K562 (cell line): ENCODE data around the gene CCDC136. TPM values are rescaled to one million over a fixed set of nuclear protein-coding genes. Genes with fewer than 3 reads are reported as not detected.

Experiments used
- ATAC-seq: fragments of 200-7000 bp; cut with Tn5 transposase; 3 replicates; pipeline ENCODE4 v1.9.1; 2020; ENCODE audit warnings: moderate library complexity
- BruUV-seq: library from RNA; stranded (reverse); fragments of 400-500 nt; replicated peaks from 2 replicates; lab custom pipeline; 2021; lab: Mats Ljungman, UMichigan
- CTCF ChIA-PET: fragments of 300-600 bp; formaldehyde crosslinking; extraction: SDS; loops from one replicate; lab custom pipeline; 2021; ENCODE audit warnings: low intra/inter-chr PET ratio; lab: Yijun Ruan, JAX
- POLR2A ChIA-PET: fragments of 300-600, 350-650 bp; sonication (Branson Sonifier 250); formaldehyde crosslinking; extraction: SDS; loops from one replicate; lab custom pipeline; 2021; ENCODE audit warnings: antibody characterized with exemption, inconsistent platforms; lab: Yijun Ruan, JAX
- DNase-seq, 4 experiments: peaks; one replicate each; pipeline versions ENCODE4 v3.0.0 to v3.0.0-alpha.2; 2011 to 2018; ENCODE audit warnings: low spot score in 3 of 4, mixed read lengths in 3 of 4; ENCODE audit errors: extremely low read depth in 1 of 4
- FAIRE-seq: peaks from 2 replicates; lab custom pipeline; 2011; peaks lifted over from hg19 to GRCh38; lab: Jason Lieb, UNC
- H2AFZ ChIP-seq: 2 replicates; pipeline ENCODE4 v1.6.0; 2011; ENCODE audit warnings: low read depth, low read length, control low read depth, inconsistent platforms
- H3K27ac ChIP-seq: fragments of 200-600 bp; 3 replicates; pipeline ENCODE4 v1.8.0; 2011; ENCODE audit warnings: low read depth, mild to moderate bottlenecking, control low read depth, inconsistent platforms, low read length, moderate library complexity, mixed read lengths; ENCODE audit errors: extremely low read depth
- H3K27me3 ChIP-seq, 2 experiments: fragments of 300-600 bp in 1 of 2; 2 replicates in 1 of 2; 3 replicates in 1 of 2; pipeline versions ENCODE4 v1.6.0 to v1.8.0; 2011; ENCODE audit warnings: inconsistent platforms in 2 of 2, low read length in 2 of 2, mild to moderate bottlenecking in 1 of 2, mixed read lengths in 1 of 2, moderate library complexity in 1 of 2; ENCODE audit not compliant: control insufficient read depth in 2 of 2, insufficient read depth in 2 of 2
- H3K36me3 ChIP-seq: fragments of 300-600 bp; 3 replicates; pipeline ENCODE4 v1.8.0; 2011; ENCODE audit warnings: mild to moderate bottlenecking, low read length, inconsistent platforms; ENCODE audit not compliant: control insufficient read depth, insufficient read depth
- H3K4me1 ChIP-seq, 2 experiments: fragments of 200-600 bp in 1 of 2; replicated peaks in 1 of 2; 2 replicates in 1 of 2; 3 replicates in 1 of 2; pipeline versions ENCODE4 v1.5.1 to v1.8.0; 2011; ENCODE audit warnings: inconsistent platforms in 2 of 2, low read length in 2 of 2, mild to moderate bottlenecking in 1 of 2, mixed read lengths in 1 of 2, moderate library complexity in 1 of 2; ENCODE audit not compliant: control insufficient read depth in 2 of 2, insufficient read depth in 2 of 2
- H3K4me2 ChIP-seq: 2 replicates; pipeline ENCODE4 v1.6.1; 2011; ENCODE audit warnings: low read length, control low read depth, inconsistent platforms, mixed read lengths; ENCODE audit not compliant: insufficient read depth
- H3K4me3 ChIP-seq: fragments of 200-600 bp; sonication (generic), shearing (Covaris generic); 2 replicates; pipeline ENCODE4 v1.5.1; 2016; ENCODE audit warnings: control low read depth, inconsistent platforms
- H3K79me2 ChIP-seq: fragments of 200-600 bp; 3 replicates; pipeline ENCODE4 v1.8.0; 2011; ENCODE audit warnings: low read length, inconsistent platforms; ENCODE audit not compliant: control insufficient read depth, insufficient read depth
- H3K9ac ChIP-seq, 2 experiments: 2 replicates each; pipeline versions ENCODE4 v1.6.0 to v1.6.1; 2011; ENCODE audit warnings: low read depth in 2 of 2, low read length in 2 of 2, control low read depth in 1 of 2, inconsistent platforms in 1 of 2, mild to moderate bottlenecking in 1 of 2, mixed read lengths in 1 of 2; ENCODE audit not compliant: insufficient read depth in 1 of 2
- H3K9me1 ChIP-seq: one replicate; pipeline ENCODE4 v1.6.0; 2011; ENCODE audit warnings: inconsistent platforms, mild to moderate bottlenecking, low read length, moderate library complexity; ENCODE audit not compliant: control insufficient read depth, insufficient read depth
- H3K9me3 ChIP-seq: replicated peaks from 2 replicates; pipeline ENCODE4 v1.5.1; 2011; ENCODE audit warnings: low read depth, low read length, inconsistent platforms; ENCODE audit not compliant: control insufficient read depth, insufficient read depth
- H4K20me1 ChIP-seq: replicated peaks from 2 replicates; pipeline ENCODE4 v1.6.1; 2011; ENCODE audit warnings: low read length, inconsistent platforms, mixed read lengths; ENCODE audit not compliant: control insufficient read depth, insufficient read depth
- ATF6 ChIP-seq: sonication (generic); formaldehyde crosslinking; IDR thresholded peaks from 2 replicates; pipeline ENCODE4 v1.4.0; 2020; ENCODE audit warnings: mild to moderate bottlenecking, missing genetic modification reagents
- E2F5 ChIP-seq: sonication (generic); formaldehyde crosslinking; IDR thresholded peaks from 2 replicates; pipeline ENCODE4 v1.8.0; 2022; ENCODE audit warnings: mild to moderate bottlenecking, missing genetic modification reagents
- GABPA ChIP-seq: fragments of 200-800 bp; sonication (Bioruptor generic); conservative IDR thresholded peaks from 2 replicates; pipeline ENCODE4 v1.6.1; 2016; ENCODE audit warnings: low read depth, missing genetic modification characterization, missing compliant biosample characterization
- HEY1 ChIP-seq: fragments of 250-450 bp; sonication (Bioruptor Pico); IDR thresholded peaks from 2 replicates; pipeline ENCODE4 v1.5.0; 2020; ENCODE audit warnings: mild to moderate bottlenecking, moderate library complexity, borderline replicate concordance
- KDM1A ChIP-seq, 2 experiments: fragments of 450-650 bp; IDR thresholded peaks; 2 replicates each; pipeline ENCODE4 v1.6.1; 2016; ENCODE audit warnings: mild to moderate bottlenecking in 2 of 2
- LCOR ChIP-seq: sonication (generic); formaldehyde crosslinking; IDR thresholded peaks from 2 replicates; pipeline ENCODE4 v1.8.0; 2022; ENCODE audit warnings: mild to moderate bottlenecking, missing genetic modification reagents
- PKNOX1 ChIP-seq: fragments of 450-650 bp; IDR thresholded peaks from 2 replicates; pipeline ENCODE4 v1.6.1; 2016
- PTBP1 ChIP-seq: fragments of 200-400 bp; formaldehyde crosslinking; IDR thresholded peaks from 2 replicates; pipeline ENCODE4 v1.6.1; 2017; ENCODE audit warnings: low read depth, low read length
- RBBP5 ChIP-seq: fragments of 200-600 bp; sonication (generic); IDR thresholded peaks from 2 replicates; pipeline ENCODE4 v1.6.1; 2012; ENCODE audit warnings: borderline replicate concordance, mild to moderate bottlenecking, low read length, control low read depth, inconsistent platforms; ENCODE audit not compliant: insufficient read depth, poor library complexity, severe bottlenecking
- RNF2 ChIP-seq: sonication (generic); IDR thresholded peaks from 2 replicates; pipeline ENCODE4 v1.6.1; 2016
- SMARCA4 ChIP-seq: fragments of 450-650 bp; IDR thresholded peaks from 2 replicates; pipeline ENCODE4 v1.6.1; 2016
- SNAPC5 ChIP-seq: fragments of 250-450 bp; sonication (Bioruptor Pico); IDR thresholded peaks from 2 replicates; pipeline ENCODE4 v1.8.0; 2021; ENCODE audit warnings: moderate library complexity, mild to moderate bottlenecking, inconsistent platforms
- SP1 ChIP-seq: sonication (generic); formaldehyde crosslinking; IDR thresholded peaks from 2 replicates; pipeline ENCODE4 v1.8.1; 2022; ENCODE audit warnings: mild to moderate bottlenecking, missing genetic modification reagents
- STAT6 ChIP-seq: sonication (generic); formaldehyde crosslinking; IDR thresholded peaks from 2 replicates; pipeline ENCODE4 v1.8.1; 2023; ENCODE audit warnings: mild to moderate bottlenecking, missing genetic modification reagents
- TAF1 ChIP-seq: IDR thresholded peaks from 2 replicates; pipeline ENCODE4 v1.6.1; 2011; ENCODE audit warnings: mild to moderate bottlenecking, low read length, moderate library complexity; ENCODE audit not compliant: insufficient read depth, control insufficient read depth, severe bottlenecking; ENCODE audit errors: extremely low read depth
- TRIM28 ChIP-seq: fragments of 450-650 bp; IDR thresholded peaks from 2 replicates; pipeline ENCODE4 v1.6.1; 2017
- WGBS: fragments of 100-300 bp; shearing (Covaris generic); methylation state at CpG from one replicate; pipeline ENCODE4 v1.1.6; 2016; ENCODE audit warnings: low coverage, mixed read lengths; ENCODE audit not compliant: insufficient coverage; ENCODE audit errors: missing lambda C conversion rate; 5-methylcytosine and 5-hydroxymethylcytosine counted together
- in situ Hi-C: fragments of 300-500 bp; cut with MboI; formaldehyde crosslinking; loops from 4 replicates; pipeline ENCODE4 v1.15.0; 2018; ENCODE audit warnings: inconsistent platforms, mixed read lengths
- intact Hi-C: fragments of 100-400 bp; cut with micrococcal nuclease; formaldehyde crosslinking; loops from 2 replicates; pipeline ENCODE4 v1.14.2; 2022
- polyA plus RNA-seq, 8 experiments: library from polyadenylated mRNA; depleted of rRNA in 4 of 8; stranded (reverse) in 5 of 8; unstranded in 3 of 8; fragments of >200 nt; fragmentation: Nextera tagmentation in 2 of 8; fragmentation: Illumina TruSeq in 1 of 8; extraction: Ambion mirVana in 2 of 8; extraction: Trizol in 1 of 8; gene quantifications; 2 replicates each; pipeline versions ENCODE4 v1.2.1 to v1.2.3, GENCODE V29; 2011 to 2014; ENCODE audit warnings: inconsistent platforms in 1 of 8, missing spikeins in 1 of 8
- total RNA-seq, 7 experiments: library from RNA; depleted of rRNA in 6 of 7; stranded (reverse); fragments of >200 nt in 6 of 7; fragmentation: Illumina TruSeq in 2 of 7; extraction: Trizol in 2 of 7; gene quantifications; 2 replicates each; pipeline versions ENCODE4 v1.2.1 to v1.2.3, GENCODE V29; 2011 to 2021; ENCODE audit warnings: low replicate concordance in 1 of 7

CCDC136 gene
- total and polyA plus RNA-seq, 9 of the 15 experiments (the other 6 are each of a cell fraction or from before 2014, with no cell fraction given) = 2.4 to 40.8 (median 26.5) TPM

GRCh38 chr7:128793181-128793547, 1.4 kb downstream of the CCDC136 start:
- H4K20me1 ChIP-seq = no peaks in the 10 kb centered on the region
- H3K9me3 ChIP-seq = no peaks in the 10 kb centered on the region
- no TSS peak for BruUV-seq
- peak overlapping the region; percentile 12; the same call in 1 of the 3 replicates for H3K27ac ChIP-seq
- ChIA-PET POLR2A (interaction anchor here (0.7 to 2.1 kb wide), 9 partner anchors 9 to 81 kb away, joined by 3 to 7 read pairs (median 5); no protein-coding TSS in a partner anchor), CTCF (no interaction called here)
- peak overlapping the region; percentile 62 for H2AFZ ChIP-seq
- peak; percentile 55 for FAIRE-seq
- peaks cover 17% of the 10 kb centered on the region; the same call in 2 of the 3 replicates for H3K36me3 ChIP-seq
- H3K4me3 ChIP-seq = no peak overlapping the region
- peak overlapping the region in 1 of 2 experiments; percentile 19; a peak in 2 of 4 replicates for H3K9ac ChIP-seq
- H3K9me1 ChIP-seq = no peaks in the 10 kb centered on the region
- intact Hi-C loops = loop anchor here (2.0 to 5.0 kb wide), 2 partner anchors 40 to 89 kb away; no protein-coding TSS in a partner anchor
- peaks cover 9% of the 10 kb centered on the region; the same call in 2 of the 3 replicates for H3K79me2 ChIP-seq
- peak overlapping the region; percentile 25; the same call in 1 of the 2 replicates for H3K4me2 ChIP-seq
- peak; percentile 19; the same call in 1 of the 3 replicates for ATAC-seq
- TF ChIP-seq ATF6 (CRISPR knock-in tag) = 0 out of 2 replicates have a peak, but pooled peaks have one; percentile 60
- no peak for TF ChIP-seq SNAPC5 (CRISPR knock-in tag)
- TF ChIP-seq KDM1A (IDR thresholded peaks at IDR 0.05) = no peak
- TF ChIP-seq E2F5 = 0 out of 2 replicates have a peak, but pooled peaks have one; percentile 2
- TF ChIP-seq SP1 = peak; percentile 31
- TF ChIP-seq STAT6 (CRISPR knock-in tag) = no peak
- TF ChIP-seq TAF1 = no peak
- TF ChIP-seq HEY1 (CRISPR knock-in tag) = no peak
- no peak for TF ChIP-seq SMARCA4
- TF ChIP-seq LCOR = 0 out of 2 replicates have a peak, but pooled peaks have one; percentile 33
- TF ChIP-seq PKNOX1 = no peak
- 0 out of 2 replicates have a peak, but pooled peaks have one; percentile 39 for TF ChIP-seq RNF2
- TF ChIP-seq RBBP5 = peak; percentile 5
- no peak for TF ChIP-seq PTBP1
- no peak for TF ChIP-seq GABPA (tag)
- TF ChIP-seq TRIM28 = no peak
- peak in 2 of 4 experiments; percentile 60 to 63 for DNase-seq
- WGBS = 60% methylated on average over 5 of the region's 5 CpGs
- no peaks in the 10 kb centered on the region for H3K27me3 ChIP-seq
- H3K4me1 ChIP-seq = peaks cover 18 to 46% of the 10 kb centered on the region in 2 experiments
- in situ Hi-C loops = no loop called here
